KG1 (cell line): ENCODE data around the gene ATP8A2.

Experiments
- DNase-seq: peaks from one replicate; lab custom pipeline; 2025; lab: John Stamatoyannopoulos, UW

The ATP8A2 gene

GRCh38 chr13:25732111-25732865 lies 360.5 kb downstream of the ATP8A2 start:
- DNase-seq, result no peak

- no peak for DNase-seq
Measured at GRCh38 chr13:25733001-25733491, 361.3 kb downstream of the ATP8A2 start.

- DNase-seq, result no peak
Measured at GRCh38 chr13:25733696-25734435, 362.1 kb downstream of the ATP8A2 start.

GRCh38 chr13:25738342-25739196 lies 366.8 kb downstream of the ATP8A2 start:
- no peak for DNase-seq

- DNase-seq, result no peak
Measured at GRCh38 chr13:25739376-25739775, 367.6 kb downstream of the ATP8A2 start.

- no peak for DNase-seq
Measured at GRCh38 chr13:25741796-25742195, 370.0 kb downstream of the ATP8A2 start.

GRCh38 chr13:25742220-25742619 lies 370.4 kb downstream of the ATP8A2 start:
- DNase-seq, result no peak

GRCh38 chr13:25743421-25743820 lies 371.6 kb downstream of the ATP8A2 start:
- DNase-seq, result no peak

- DNase-seq, result no peak
Measured at GRCh38 chr13:25744178-25744577, 372.4 kb downstream of the ATP8A2 start.

- no peak for DNase-seq
Measured at GRCh38 chr13:25746131-25746530, 374.4 kb downstream of the ATP8A2 start.

- peak; percentile 28 for DNase-seq
Measured at GRCh38 chr13:25752957-25753551, 381.3 kb downstream of the ATP8A2 start.

GRCh38 chr13:25753976-25754375 lies 382.2 kb downstream of the ATP8A2 start:
- DNase-seq, result no peak

- no peak for DNase-seq
Measured at GRCh38 chr13:25756251-25756650, 384.5 kb downstream of the ATP8A2 start.

GRCh38 chr13:25756912-25757311 lies 385.1 kb downstream of the ATP8A2 start:
- DNase-seq, result no peak

GRCh38 chr13:25761041-25761440 lies 389.3 kb downstream of the ATP8A2 start:
- DNase-seq, result no peak

GRCh38 chr13:25762281-25762680 lies 390.5 kb downstream of the ATP8A2 start:
- no peak for DNase-seq

GRCh38 chr13:25762795-25763377 lies 391.1 kb downstream of the ATP8A2 start:
- DNase-seq, result no peak

GRCh38 chr13:25764378-25764777 lies 392.6 kb downstream of the ATP8A2 start:
- no peak for DNase-seq

GRCh38 chr13:25765266-25765665 lies 393.5 kb downstream of the ATP8A2 start:
- no peak for DNase-seq

- no peak for DNase-seq
Measured at GRCh38 chr13:25766576-25766975, 394.8 kb downstream of the ATP8A2 start.

GRCh38 chr13:25766991-25767390 lies 395.2 kb downstream of the ATP8A2 start:
- DNase-seq, result no peak

GRCh38 chr13:25768376-25768775 lies 396.6 kb downstream of the ATP8A2 start:
- DNase-seq, result no peak
